Upper lobe of left lung (tissue), 6 donors: ENCODE data around the gene EXTL1. TPM values are rescaled to one million over a fixed set of nuclear protein-coding genes. Genes with fewer than 3 reads are reported as not detected.
A peak's percentile ranks its signal among the peaks of the same experiment; 100 is the strongest.

Experiments
- ATAC-seq, 2 donors: fragments of 200-7000 bp; cut with Tn5 transposase; one replicate each; pipeline ENCODE4 v1.9.1; 2022; ENCODE audit warnings: mild to moderate bottlenecking in 2 of 2, moderate library complexity in 2 of 2; ENCODE audit not compliant: low FRiP score in 2 of 2
- DNase-seq, 2 donors: peaks; one replicate each; pipeline ENCODE4 v3.0.0-alpha.2; 2019 to 2020
- H3K27ac ChIP-seq, 4 donors: fragments of 200-600 bp; sonication (generic); one replicate each; pipeline ENCODE4 v1.5.1; 2016 to 2019
- H3K27me3 ChIP-seq, 4 donors: fragments of 200-600 bp; sonication (generic); one replicate each; pipeline ENCODE4 v1.5.1; 2017 to 2019
- H3K36me3 ChIP-seq, 4 donors: fragments of 200-600 bp; sonication (generic); one replicate each; pipeline ENCODE4 v1.5.1; 2016 to 2019
- H3K4me1 ChIP-seq, 4 donors: fragments of 200-600 bp; sonication (generic); one replicate each; pipeline ENCODE4 v1.5.1; 2018 to 2019
- H3K4me3 ChIP-seq, 4 donors: fragments of 200-600 bp; sonication (generic); one replicate each; pipeline ENCODE4 v1.5.1; 2017 to 2019; ENCODE audit warnings: mild to moderate bottlenecking in 2 of 4, moderate library complexity in 1 of 4
- H3K9me3 ChIP-seq, 4 donors: fragments of 200-600 bp; sonication (generic); one replicate each; pipeline ENCODE4 v1.5.1; 2018 to 2019
- EP300 ChIP-seq, 4 donors: sonication (generic); formaldehyde crosslinking; IDR thresholded peaks; one replicate each; pipeline ENCODE4 v1.5.1; 2017; ENCODE audit warnings: antibody characterized with exemption in 4 of 4, control low read depth in 2 of 4
- POLR2A ChIP-seq, 4 donors: fragments of 450-650 bp; IDR thresholded peaks; one replicate each; pipeline ENCODE4 v1.5.1; 2016 to 2017; ENCODE audit warnings: antibody characterized with exemption in 4 of 4, mild to moderate bottlenecking in 2 of 4
- POLR2AphosphoS5 ChIP-seq, 2 donors: sonication (generic); formaldehyde crosslinking; IDR thresholded peaks; one replicate each; pipeline ENCODE4 v1.5.1; 2017; ENCODE audit warnings: antibody characterized with exemption in 2 of 2
- WGBS, 2 donors: methylation state at CpG; one replicate each; pipeline ENCODE4 v1.1.5; 2017 to 2018; 5-methylcytosine and 5-hydroxymethylcytosine counted together
- total RNA-seq, 6 donors: library from RNA; depleted of rRNA in 4 of 6; stranded (reverse); fragments of >200 nt in 4 of 6; gene quantifications; one replicate each; pipeline versions ENCODE4 v1.1.0 to v1.2.1, GENCODE V29; 2016 to 2021
- TF ChIP-seq, protein P1 (sequence below), 6 experiments: fragments of 450-650 bp in 4 of 6; fragments of 200-600 bp in 2 of 6; sonication (generic) in 2 of 6; IDR thresholded peaks; one replicate each; pipeline ENCODE4 v1.5.1; 2016 to 2019; ENCODE audit warnings: antibody characterized with exemption in 6 of 6
- donor health status: DM: no; HTN: no; CAD: no; lungs with moderate emphysema.
- donor health status: DM: no; HTN: yes; CAD: no; lungs with severe emphysema.

The EXTL1 gene
- total RNA-seq, 6 donors from 2014 or later = under 0.01 to 0.24 (median 0.20) TPM; not detected in 3

DNA sequence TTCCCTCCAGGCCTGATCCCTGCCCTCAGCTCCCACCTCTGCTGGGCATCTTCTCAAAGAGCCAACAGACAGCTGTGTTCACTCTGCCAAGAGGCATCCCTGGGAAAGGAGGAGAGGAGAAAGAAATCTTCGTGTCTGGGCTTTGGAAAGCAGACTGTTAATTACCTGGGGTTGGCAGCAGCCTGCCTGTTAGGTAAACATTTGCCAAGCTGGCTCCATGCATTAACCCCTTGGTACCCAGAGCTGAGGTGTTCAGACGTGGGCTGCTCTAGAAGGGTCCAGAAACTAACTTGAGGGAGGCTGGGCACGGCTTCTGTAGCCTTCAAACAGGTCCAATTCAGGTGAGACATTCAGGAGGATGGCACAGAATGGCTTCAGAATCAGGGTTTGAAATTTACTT, 8.7 kb upstream of the EXTL1 start:
- TF ChIP-seq, protein P1, sequence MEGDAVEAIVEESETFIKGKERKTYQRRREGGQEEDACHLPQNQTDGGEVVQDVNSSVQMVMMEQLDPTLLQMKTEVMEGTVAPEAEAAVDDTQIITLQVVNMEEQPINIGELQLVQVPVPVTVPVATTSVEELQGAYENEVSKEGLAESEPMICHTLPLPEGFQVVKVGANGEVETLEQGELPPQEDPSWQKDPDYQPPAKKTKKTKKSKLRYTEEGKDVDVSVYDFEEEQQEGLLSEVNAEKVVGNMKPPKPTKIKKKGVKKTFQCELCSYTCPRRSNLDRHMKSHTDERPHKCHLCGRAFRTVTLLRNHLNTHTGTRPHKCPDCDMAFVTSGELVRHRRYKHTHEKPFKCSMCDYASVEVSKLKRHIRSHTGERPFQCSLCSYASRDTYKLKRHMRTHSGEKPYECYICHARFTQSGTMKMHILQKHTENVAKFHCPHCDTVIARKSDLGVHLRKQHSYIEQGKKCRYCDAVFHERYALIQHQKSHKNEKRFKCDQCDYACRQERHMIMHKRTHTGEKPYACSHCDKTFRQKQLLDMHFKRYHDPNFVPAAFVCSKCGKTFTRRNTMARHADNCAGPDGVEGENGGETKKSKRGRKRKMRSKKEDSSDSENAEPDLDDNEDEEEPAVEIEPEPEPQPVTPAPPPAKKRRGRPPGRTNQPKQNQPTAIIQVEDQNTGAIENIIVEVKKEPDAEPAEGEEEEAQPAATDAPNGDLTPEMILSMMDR (IDR thresholded peaks at IDR 0.05) = no peak
- TF ChIP-seq POLR2AphosphoS5 (IDR thresholded peaks at IDR 0.05) (no peak), POLR2A (IDR thresholded peaks at IDR 0.05) (no peak), EP300 (IDR thresholded peaks at IDR 0.05) (no peak)
- peaks cover 2 to 28% (median 22%) of the 10 kb centered on the region in 4 donors for H3K4me1 ChIP-seq
- no peak for DNase-seq

DNA sequence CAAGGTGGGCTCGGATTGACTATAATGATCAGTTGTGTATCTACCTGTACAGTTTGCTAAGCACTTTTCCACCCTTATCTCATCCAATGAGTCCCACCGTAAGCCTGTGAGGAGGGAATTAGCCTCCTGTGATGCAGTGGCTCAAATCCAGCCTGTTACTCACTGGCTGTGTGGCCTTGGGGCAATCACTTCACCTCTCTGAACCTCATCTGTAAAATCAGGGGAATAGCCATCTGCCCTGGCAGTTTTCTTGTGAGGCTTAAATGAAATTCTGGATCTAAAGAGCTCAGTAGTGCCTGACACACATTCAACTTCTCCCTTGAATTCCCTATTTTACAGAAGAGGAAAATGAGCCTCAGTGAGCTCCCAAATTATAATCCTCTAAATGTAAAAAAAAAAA, 7.4 kb upstream of the EXTL1 start:
- Histone ChIP-seq H3K27me3 (no peaks in the 10 kb centered on the region), H3K4me1 (peaks cover 2 to 28% (median 22%) of the 10 kb centered on the region in 4 donors), H3K9me3 (no peaks in the 10 kb centered on the region), H3K4me3 (no peak overlapping the region), H3K36me3 (no peaks in the 10 kb centered on the region), H3K27ac (no peak overlapping the region)
- 93 to 94% methylated on average over 2 of the region's 2 CpGs for WGBS, 2 donors
- TF ChIP-seq POLR2A (IDR thresholded peaks at IDR 0.05) (no peak), POLR2AphosphoS5 (IDR thresholded peaks at IDR 0.05) (no peak), EP300 (IDR thresholded peaks at IDR 0.05) (no peak)
- ATAC-seq (no peak), DNase-seq (no peak)

More for the DNA sequence above, 8.7 kb upstream of the EXTL1 start:
- Histone ChIP-seq H3K9me3 (no peaks in the 10 kb centered on the region), H3K27ac (no peak overlapping the region), H3K4me3 (no peak overlapping the region), H3K27me3 (no peaks in the 10 kb centered on the region), H3K36me3 (no peaks in the 10 kb centered on the region)
- WGBS, 2 donors = 33 to 57% methylated on average over 1 to 3 of the region's 3 CpGs
- ATAC-seq = no peak

DNA sequence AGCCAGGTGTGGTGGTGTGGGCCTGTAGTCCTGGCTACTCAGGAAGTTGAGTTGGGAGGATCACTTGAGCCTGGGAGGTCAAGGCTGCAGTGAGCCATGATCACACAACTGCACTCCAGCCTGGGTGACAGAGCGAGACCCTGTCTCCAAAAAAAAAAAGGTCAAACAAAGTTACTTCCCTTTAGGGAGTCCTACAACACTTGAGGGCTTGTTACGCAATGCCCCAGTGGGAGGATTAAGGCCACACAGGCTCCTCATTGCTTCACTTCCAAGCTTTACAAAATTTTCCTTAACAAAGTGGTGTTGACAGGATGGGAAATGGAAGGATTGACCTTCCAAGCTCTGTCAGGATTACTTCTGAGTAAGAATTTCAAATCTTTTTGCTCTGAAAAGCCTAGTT, 6.2 kb upstream of the EXTL1 start:
- Histone ChIP-seq H3K36me3 (no peaks in the 10 kb centered on the region), H3K4me1 (peaks cover 2 to 28% (median 22%) of the 10 kb centered on the region in 4 donors), H3K9me3 (no peaks in the 10 kb centered on the region), H3K27me3 (no peaks in the 10 kb centered on the region), H3K4me3 (no peak overlapping the region), H3K27ac (peak overlapping the region in 1 of 4 donors; percentile 52)
- 21 to 60% methylated on average over 2 of the region's 2 CpGs for WGBS, 2 donors
- DNase-seq = peak in 1 of 2 donors; percentile 94
- TF ChIP-seq POLR2A (IDR thresholded peaks at IDR 0.05) = no peak
- peak; percentile 54 to 68 for TF ChIP-seq POLR2AphosphoS5 (IDR thresholded peaks at IDR 0.05)
- peak; percentile 68 to 72 for ATAC-seq

DNA sequence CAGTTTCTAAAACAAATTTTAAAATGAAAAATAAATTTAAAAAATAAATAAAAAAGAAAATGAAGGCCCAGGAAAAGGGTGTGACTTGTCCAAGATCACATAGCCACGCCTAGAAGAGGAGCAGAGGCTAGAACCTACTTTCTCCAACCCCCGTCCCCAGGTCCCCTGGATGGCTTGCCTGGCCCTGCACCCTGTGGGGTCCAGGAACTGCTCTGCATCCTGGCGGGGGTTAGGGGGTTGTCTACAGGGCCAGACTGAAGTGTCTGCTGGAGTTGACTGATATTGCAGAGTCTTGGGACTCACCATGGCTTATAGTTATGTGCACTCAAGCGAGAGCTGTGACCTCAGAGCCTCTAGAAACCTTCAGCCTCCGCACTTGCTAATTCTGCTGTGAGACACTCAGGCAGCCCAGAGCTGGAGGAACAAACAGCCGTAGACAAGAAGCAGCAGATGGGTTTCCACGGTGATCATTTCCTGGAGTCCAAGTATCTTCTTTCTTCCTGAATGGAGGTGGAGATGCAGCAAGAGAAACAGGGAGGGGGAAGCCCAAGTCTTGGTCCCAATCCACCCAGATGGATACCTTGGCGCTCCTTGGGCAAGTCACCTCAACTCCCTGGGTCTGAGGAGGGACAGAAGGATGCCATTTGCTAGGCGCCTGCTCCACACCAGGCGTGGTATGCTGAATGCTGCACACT, 5.2 kb upstream of the EXTL1 start:
- Histone ChIP-seq H3K27ac (no peak overlapping the region), H3K4me1 (peaks cover 2 to 28% (median 22%) of the 10 kb centered on the region in 4 donors), H3K27me3 (no peaks in the 10 kb centered on the region), H3K4me3 (no peak overlapping the region), H3K9me3 (no peaks in the 10 kb centered on the region), H3K36me3 (no peaks in the 10 kb centered on the region)
- ATAC-seq (no peak), DNase-seq (no peak)
- no peak for TF ChIP-seq EP300 (IDR thresholded peaks at IDR 0.05)
- TF ChIP-seq POLR2AphosphoS5 (IDR thresholded peaks at IDR 0.05) = no peak
- TF ChIP-seq POLR2A (IDR thresholded peaks at IDR 0.05) = no peak
- TF ChIP-seq, protein P1 (IDR thresholded peaks at IDR 0.05) = no peak
- 67 to 77% methylated on average over 8 to 10 of the region's 10 CpGs for WGBS, 2 donors

DNA sequence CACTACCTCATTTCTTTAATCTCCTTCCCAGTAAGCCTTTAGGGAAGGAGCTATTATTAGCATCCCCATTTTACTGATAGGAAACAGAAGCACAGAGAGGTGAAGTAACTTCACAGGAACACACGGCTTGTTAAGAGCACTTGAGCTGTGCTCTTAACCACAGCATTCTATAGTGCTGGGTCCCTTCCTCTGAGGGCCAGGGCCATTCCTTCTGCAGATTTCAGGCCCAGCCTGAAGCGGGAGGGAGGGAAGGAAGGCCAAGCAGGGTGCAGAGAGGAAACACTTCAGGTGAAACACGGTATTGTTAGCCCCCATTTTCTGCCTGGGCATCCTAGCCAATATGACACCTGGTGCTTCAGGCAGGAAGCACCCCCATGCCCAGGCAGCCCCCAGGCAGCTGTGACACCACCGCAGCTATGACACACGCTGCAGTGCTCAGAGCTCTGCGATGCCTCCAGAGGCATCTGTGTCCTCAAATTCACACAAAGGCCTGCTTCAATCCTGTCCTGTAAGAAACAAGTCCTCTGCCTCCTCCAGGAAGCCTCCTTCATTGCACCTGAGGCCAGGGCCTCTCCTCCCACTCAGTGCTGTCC, 4.5 kb upstream of the EXTL1 start:
- DNase-seq (no peak), ATAC-seq (no peak)
- H3K27me3 ChIP-seq = no peaks in the 10 kb centered on the region
- peaks cover 2 to 28% (median 22%) of the 10 kb centered on the region in 4 donors for H3K4me1 ChIP-seq
- H3K9me3 ChIP-seq = no peaks in the 10 kb centered on the region
- no peak overlapping the region for H3K4me3 ChIP-seq
- WGBS, 2 donors = 66 to 68% methylated on average over 6 of the region's 6 CpGs
- H3K36me3 ChIP-seq = no peaks in the 10 kb centered on the region
- TF ChIP-seq POLR2AphosphoS5 (IDR thresholded peaks at IDR 0.05) = no peak
- TF ChIP-seq EP300 (IDR thresholded peaks at IDR 0.05) = no peak
- TF ChIP-seq, protein P1 (IDR thresholded peaks at IDR 0.05) = no peak
- TF ChIP-seq POLR2A (IDR thresholded peaks at IDR 0.05) = no peak
- no peak overlapping the region for H3K27ac ChIP-seq
